Breast epithelium (tissue), 4 donors: ENCODE data around the gene NEUROD2. TPM values are rescaled to one million over a fixed set of nuclear protein-coding genes. Genes with fewer than 3 reads are reported as not detected.

Experiments
- DNase-seq, 2 donors: peaks; one replicate each; pipeline ENCODE4 v3.0.0-alpha.2; 2019; ENCODE audit warnings: low spot score in 2 of 2
- H3K27ac ChIP-seq, 2 donors: fragments of 200-600 bp; sonication (generic) in 1 of 2; one replicate each; pipeline ENCODE4 v1.5.1; 2016 to 2019; ENCODE audit warnings: mild to moderate bottlenecking in 1 of 2
- H3K27me3 ChIP-seq, 2 donors: fragments of 200-600 bp; sonication (generic) in 1 of 2; one replicate each; pipeline versions ENCODE4 v1.5.1 to v1.6.0; 2017 to 2019; ENCODE audit warnings: control low read depth in 1 of 2, mild to moderate bottlenecking in 1 of 2
- H3K36me3 ChIP-seq: fragments of 200-600 bp; one replicate; pipeline ENCODE4 v1.5.1; 2019
- H3K4me1 ChIP-seq, 2 donors: fragments of 200-600 bp; sonication (generic); one replicate each; pipeline ENCODE4 v1.5.1; 2016 to 2019; ENCODE audit warnings: control low read depth in 1 of 2
- H3K4me3 ChIP-seq, 3 donors: fragments of 200-600 bp; sonication (generic); 1 replicate in 2 of 3; 2 replicates in 1 of 3; pipeline ENCODE4 v1.5.1; 2016 to 2019; ENCODE audit warnings: mild to moderate bottlenecking in 3 of 3, moderate library complexity in 2 of 3
- H3K9me3 ChIP-seq, 2 donors: fragments of 200-600 bp; sonication (generic) in 1 of 2; one replicate each; pipeline ENCODE4 v1.5.1; 2016 to 2019; ENCODE audit warnings: control low read depth in 1 of 2
- CTCF ChIP-seq, 3 donors: fragments of 450-650 bp; IDR thresholded peaks; one replicate each; pipeline ENCODE4 v1.5.1; 2016 to 2017; ENCODE audit warnings: antibody characterized with exemption in 3 of 3, mild to moderate bottlenecking in 3 of 3, moderate library complexity in 3 of 3
- POLR2A ChIP-seq: fragments of 450-650 bp; IDR thresholded peaks from one replicate; pipeline ENCODE4 v1.6.1; 2016; ENCODE audit warnings: antibody characterized with exemption, mild to moderate bottlenecking, moderate library complexity
- POLR2AphosphoS5 ChIP-seq, 3 donors: sonication (generic); formaldehyde crosslinking; IDR thresholded peaks; one replicate each; pipeline ENCODE4 v1.6.1; 2017; ENCODE audit warnings: antibody characterized with exemption in 3 of 3
- intact Hi-C: fragments of 100-400 bp; cut with DNase I; formaldehyde crosslinking; loops from one replicate; pipeline ENCODE4 v1.15.1; 2023; ENCODE audit warnings: low total_unique reads
- total RNA-seq, 3 donors: library from RNA; depleted of rRNA; stranded (reverse); fragments of >200 nt; gene quantifications; one replicate each; pipeline ENCODE4 v1.1.0, GENCODE V29; 2016

NEUROD2 gene
- total RNA-seq, 3 donors from 2014 or later: not detected

GRCh38 chr17:39578272-39578671 lies 29.4 kb downstream of the NEUROD2 start:
- Histone ChIP-seq H3K27ac (no peak overlapping the region), H3K4me1 (no peaks in the 10 kb centered on the region), H3K27me3 (no peaks in the 10 kb centered on the region), H3K9me3 (no peaks in the 10 kb centered on the region), H3K4me3 (no peak overlapping the region), H3K36me3 (no peaks in the 10 kb centered on the region)
- DNase-seq: no peak
- intact Hi-C loops: loop anchor here (5.0 kb wide), 1 partner anchor 269 kb away; no protein-coding TSS in a partner anchor
- no peak for TF ChIP-seq CTCF (IDR thresholded peaks at IDR 0.05)
- TF ChIP-seq POLR2A: no peak
- TF ChIP-seq POLR2AphosphoS5 (IDR thresholded peaks at IDR 0.05): no peak

GRCh38 chr17:39576187-39576586 lies 31.5 kb downstream of the NEUROD2 start:
- intact Hi-C loops: loop anchor here (5.0 kb wide), 1 partner anchor 271 kb away; no protein-coding TSS in a partner anchor
- no peaks in the 10 kb centered on the region for H3K9me3 ChIP-seq
- no peak for TF ChIP-seq CTCF (IDR thresholded peaks at IDR 0.05)
- no peak for TF ChIP-seq POLR2AphosphoS5 (IDR thresholded peaks at IDR 0.05)
- TF ChIP-seq POLR2A: no peak
- H3K36me3 ChIP-seq: no peaks in the 10 kb centered on the region
- DNase-seq: no peak
- no peaks in the 10 kb centered on the region for H3K27me3 ChIP-seq
- H3K4me1 ChIP-seq: no peaks in the 10 kb centered on the region
- H3K4me3 ChIP-seq: no peak overlapping the region
- H3K27ac ChIP-seq: no peak overlapping the region

- DNase-seq: peak; percentile 53 to 66
- H3K9me3 ChIP-seq: no peaks in the 10 kb centered on the region
- H3K36me3 ChIP-seq: no peaks in the 10 kb centered on the region
- H3K27me3 ChIP-seq: no peaks in the 10 kb centered on the region
- TF ChIP-seq POLR2AphosphoS5 (IDR thresholded peaks at IDR 0.05) (peak in 1 of 3 donors; percentile 30), POLR2A (no peak), CTCF (IDR thresholded peaks at IDR 0.05) (no peak)
- intact Hi-C loops: no loop called here
- H3K4me3 ChIP-seq: peak overlapping the region; percentile 64 to 70 (median 66)
- H3K4me1 ChIP-seq: no peaks in the 10 kb centered on the region
- peak overlapping the region; percentile 86 to 93 for H3K27ac ChIP-seq
Measured at GRCh38 chr17:39573447-39574298, 34.0 kb downstream of the NEUROD2 start.

- Histone ChIP-seq H3K27me3 (no peaks in the 10 kb centered on the region), H3K27ac (no peak overlapping the region), H3K36me3 (no peaks in the 10 kb centered on the region), H3K4me1 (no peaks in the 10 kb centered on the region), H3K9me3 (no peaks in the 10 kb centered on the region), H3K4me3 (no peak overlapping the region)
- no peak for DNase-seq
- intact Hi-C loops: no loop called here
- TF ChIP-seq CTCF (IDR thresholded peaks at IDR 0.05) (no peak), POLR2A (no peak), POLR2AphosphoS5 (IDR thresholded peaks at IDR 0.05) (no peak)
Measured at GRCh38 chr17:39572121-39572520, 35.6 kb downstream of the NEUROD2 start.

- no peak for TF ChIP-seq CTCF (IDR thresholded peaks at IDR 0.05)
- TF ChIP-seq POLR2A: no peak
- TF ChIP-seq POLR2AphosphoS5 (IDR thresholded peaks at IDR 0.05): no peak
- H3K27me3 ChIP-seq: no peaks in the 10 kb centered on the region
- DNase-seq: no peak
- H3K9me3 ChIP-seq: no peaks in the 10 kb centered on the region
- no peaks in the 10 kb centered on the region for H3K4me1 ChIP-seq
- H3K4me3 ChIP-seq: no peak overlapping the region
- no peak overlapping the region for H3K27ac ChIP-seq
- intact Hi-C loops: no loop called here
- no peaks in the 10 kb centered on the region for H3K36me3 ChIP-seq
Measured at GRCh38 chr17:39569126-39569525, 38.6 kb downstream of the NEUROD2 start.
